ENCODE measurements around the gene PPP2R3A.
"Not testable (repeated sequence)": the region's sequence is repeated elsewhere in the genome, so short reads cannot be mapped to it uniquely, and the experiment has no call there.

The PPP2R3A gene

GRCh38 chr3:136042608-136043221 lies 77.2 kb downstream of the PPP2R3A start:
- no peak for DNase-seq

GRCh38 chr3:136044980-136045745 lies 79.6 kb downstream of the PPP2R3A start:
- DNase-seq: no peak

GRCh38 chr3:136048068-136048467 lies 82.5 kb downstream of the PPP2R3A start:
- no peak for DNase-seq

- DNase-seq: no peak
Observed at GRCh38 chr3:136050250-136050649, 84.7 kb downstream of the PPP2R3A start.

GRCh38 chr3:136055491-136055890 lies 90.0 kb downstream of the PPP2R3A start:
- no peak for DNase-seq

GRCh38 chr3:136067211-136067610 lies 101.7 kb downstream of the PPP2R3A start:
- no peak for DNase-seq

- DNase-seq: no peak
Observed at GRCh38 chr3:136068708-136069107, 103.2 kb downstream of the PPP2R3A start.

GRCh38 chr3:136069933-136070332 lies 104.4 kb downstream of the PPP2R3A start:
- no peak for DNase-seq

GRCh38 chr3:136070334-136070733 lies 104.8 kb downstream of the PPP2R3A start:
- DNase-seq: no peak

GRCh38 chr3:136070953-136071949 lies 105.7 kb downstream of the PPP2R3A start:
- DNase-seq: no peak

- DNase-seq: no peak
Observed at GRCh38 chr3:136074546-136075170, 109.1 kb downstream of the PPP2R3A start.

GRCh38 chr3:136075218-136075808 lies 109.8 kb downstream of the PPP2R3A start:
- DNase-seq: peak; percentile 76 to 83

- no peak for DNase-seq
Observed at GRCh38 chr3:136075811-136076210, 110.3 kb downstream of the PPP2R3A start.

- DNase-seq: no peak
Observed at GRCh38 chr3:136078421-136079364, 113.2 kb downstream of the PPP2R3A start.

- DNase-seq: not testable (repeated sequence)
Observed at GRCh38 chr3:136083641-136084382, 118.3 kb downstream of the PPP2R3A start.

GRCh38 chr3:136085067-136085466 lies 119.5 kb downstream of the PPP2R3A start:
- DNase-seq: not testable (repeated sequence)

- DNase-seq: no peak
Observed at GRCh38 chr3:136093771-136094170, 128.2 kb downstream of the PPP2R3A start.

GRCh38 chr3:136105044-136105443 lies 139.5 kb downstream of the PPP2R3A start:
- DNase-seq: no peak

- DNase-seq: no peak
Observed at GRCh38 chr3:136106101-136106500, 140.6 kb downstream of the PPP2R3A start.

GRCh38 chr3:136109499-136109898 lies 144.0 kb downstream of the PPP2R3A start:
- DNase-seq: no peak

Data from activated T-cell treated with anti-CD3 and anti-CD28 coated beads, Interleukin-2, amount 50 U/mL, for 48 hours (primary cell).